Prostate gland (tissue), 2 donors: Measurements from ENCODE around the gene LFNG.

ENCODE experiments used
- POLR2A ChIP-seq: fragments of 450-650 bp; IDR thresholded peaks from one replicate; pipeline ENCODE4 v1.6.1; 2016; ENCODE audit warnings: antibody characterized with exemption, mild to moderate bottlenecking
- TF ChIP-seq, protein P1 (sequence below), 4 experiments: fragments of 200-600 bp in 2 of 4; fragments of 450-650 bp in 2 of 4; sonication (generic) in 2 of 4; IDR thresholded peaks; 1 replicate in 3 of 4; 2 replicates in 1 of 4; pipeline ENCODE4 v1.5.1; 2016 to 2019; ENCODE audit warnings: antibody characterized with exemption in 4 of 4, mild to moderate bottlenecking in 2 of 4, moderate library complexity in 2 of 4

DNA sequence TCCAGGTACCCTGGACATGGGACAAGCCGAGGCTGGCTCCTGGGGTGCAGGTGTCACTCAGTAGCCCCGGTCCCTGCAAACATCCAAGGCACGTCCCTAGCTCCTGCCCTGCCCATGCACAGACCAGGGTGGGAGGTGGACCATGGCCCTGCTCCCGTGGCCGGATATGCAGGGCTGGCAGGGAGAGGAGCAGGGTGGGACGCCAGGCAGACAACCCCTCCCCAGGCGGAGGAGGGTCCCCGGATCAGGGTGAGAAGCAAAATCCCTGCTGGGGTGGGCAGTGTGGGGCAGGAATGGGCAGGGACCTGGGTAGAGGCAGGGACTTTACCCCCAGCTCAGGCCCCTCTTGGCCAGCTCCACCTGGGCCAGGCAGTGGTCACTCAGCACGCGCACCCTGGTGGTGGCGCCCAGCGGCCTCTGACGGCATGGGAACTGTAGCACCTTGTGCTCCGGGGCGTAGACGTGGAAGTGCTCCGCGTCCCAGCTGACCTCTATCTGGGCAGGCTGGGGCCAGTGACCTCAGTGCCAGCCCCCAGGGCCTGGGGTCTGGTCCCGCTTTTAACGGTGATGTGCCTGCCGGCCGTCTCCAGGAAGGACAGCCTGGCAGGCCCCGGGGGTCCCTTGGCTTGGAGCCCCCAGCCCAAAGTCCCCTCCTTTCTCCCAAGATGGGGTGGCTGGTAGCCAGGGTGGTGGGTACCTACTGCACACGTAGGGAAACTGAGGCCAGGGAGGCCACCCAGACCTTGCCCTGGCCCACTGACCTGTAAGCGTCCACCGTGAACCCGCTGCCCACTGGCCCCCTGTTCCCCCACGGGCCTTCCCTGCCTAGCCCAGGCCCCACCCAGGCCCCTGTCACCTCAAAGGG lies 44.5 kb upstream of the LFNG start:
- TF ChIP-seq, protein P1, sequence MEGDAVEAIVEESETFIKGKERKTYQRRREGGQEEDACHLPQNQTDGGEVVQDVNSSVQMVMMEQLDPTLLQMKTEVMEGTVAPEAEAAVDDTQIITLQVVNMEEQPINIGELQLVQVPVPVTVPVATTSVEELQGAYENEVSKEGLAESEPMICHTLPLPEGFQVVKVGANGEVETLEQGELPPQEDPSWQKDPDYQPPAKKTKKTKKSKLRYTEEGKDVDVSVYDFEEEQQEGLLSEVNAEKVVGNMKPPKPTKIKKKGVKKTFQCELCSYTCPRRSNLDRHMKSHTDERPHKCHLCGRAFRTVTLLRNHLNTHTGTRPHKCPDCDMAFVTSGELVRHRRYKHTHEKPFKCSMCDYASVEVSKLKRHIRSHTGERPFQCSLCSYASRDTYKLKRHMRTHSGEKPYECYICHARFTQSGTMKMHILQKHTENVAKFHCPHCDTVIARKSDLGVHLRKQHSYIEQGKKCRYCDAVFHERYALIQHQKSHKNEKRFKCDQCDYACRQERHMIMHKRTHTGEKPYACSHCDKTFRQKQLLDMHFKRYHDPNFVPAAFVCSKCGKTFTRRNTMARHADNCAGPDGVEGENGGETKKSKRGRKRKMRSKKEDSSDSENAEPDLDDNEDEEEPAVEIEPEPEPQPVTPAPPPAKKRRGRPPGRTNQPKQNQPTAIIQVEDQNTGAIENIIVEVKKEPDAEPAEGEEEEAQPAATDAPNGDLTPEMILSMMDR (IDR thresholded peaks at IDR 0.05), result no peak
- no peak for TF ChIP-seq POLR2A
